Renal cortex interstitium (tissue), 11 donors: ENCODE measurements around the gene PKNOX2. TPM values are rescaled to one million over a fixed set of nuclear protein-coding genes. Genes with fewer than 3 reads are reported as not detected.

ENCODE experiments used
- DNase-seq, 11 donors: peaks; one replicate each; pipeline ENCODE4 v3.0.0-alpha.2; 2013; ENCODE audit warnings: low read depth in 9 of 11, low spot score in 4 of 11; ENCODE audit errors: extremely low read depth in 1 of 11
- polyA plus RNA-seq, 3 donors: library from polyadenylated mRNA; unstranded; fragments of 120-200 nt; gene quantifications; one replicate each; pipeline ENCODE4 v1.2.1, GENCODE V29; 2013; ENCODE audit not compliant: insufficient read length in 3 of 3

Gene PKNOX2
- polyA plus RNA-seq, 3 donors: 12.4 to 14.6 (median 13.9) TPM

DNA sequence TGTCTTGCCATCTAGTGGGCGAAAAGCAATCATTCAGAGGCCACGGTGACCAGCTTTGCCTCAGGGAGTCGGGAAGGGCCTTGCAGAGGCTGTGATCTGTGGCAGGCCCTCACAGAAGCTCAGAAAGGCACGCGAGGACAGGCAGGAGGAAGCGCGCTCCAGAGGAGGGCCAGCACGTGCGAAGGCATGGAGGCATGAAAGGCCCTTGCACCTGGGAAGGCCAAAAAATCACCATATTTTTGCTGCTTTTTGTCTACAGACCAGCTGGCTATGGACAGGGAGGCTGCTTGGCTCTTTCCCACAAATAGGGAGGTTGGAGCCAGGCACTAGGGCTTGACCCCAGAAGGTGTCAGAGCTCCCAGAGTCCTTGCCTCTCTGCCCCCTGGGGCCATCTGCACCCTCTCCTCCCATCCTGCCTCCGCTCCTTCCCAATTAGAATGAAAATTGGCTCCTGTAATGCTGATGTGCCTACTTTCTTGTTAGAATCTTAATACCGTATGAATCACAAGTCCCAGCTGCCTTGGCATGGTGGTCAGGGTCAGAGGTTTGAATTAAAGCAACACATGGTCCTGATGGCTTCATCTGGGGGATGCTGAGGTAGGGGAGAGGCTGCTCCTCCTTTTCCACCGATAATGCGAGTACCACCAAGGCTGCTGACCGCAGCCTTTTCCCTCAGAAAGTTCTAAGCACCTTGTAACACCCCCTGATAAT, 262.4 kb downstream of the PKNOX2 start:
- DNase-seq: no peak

DNA sequence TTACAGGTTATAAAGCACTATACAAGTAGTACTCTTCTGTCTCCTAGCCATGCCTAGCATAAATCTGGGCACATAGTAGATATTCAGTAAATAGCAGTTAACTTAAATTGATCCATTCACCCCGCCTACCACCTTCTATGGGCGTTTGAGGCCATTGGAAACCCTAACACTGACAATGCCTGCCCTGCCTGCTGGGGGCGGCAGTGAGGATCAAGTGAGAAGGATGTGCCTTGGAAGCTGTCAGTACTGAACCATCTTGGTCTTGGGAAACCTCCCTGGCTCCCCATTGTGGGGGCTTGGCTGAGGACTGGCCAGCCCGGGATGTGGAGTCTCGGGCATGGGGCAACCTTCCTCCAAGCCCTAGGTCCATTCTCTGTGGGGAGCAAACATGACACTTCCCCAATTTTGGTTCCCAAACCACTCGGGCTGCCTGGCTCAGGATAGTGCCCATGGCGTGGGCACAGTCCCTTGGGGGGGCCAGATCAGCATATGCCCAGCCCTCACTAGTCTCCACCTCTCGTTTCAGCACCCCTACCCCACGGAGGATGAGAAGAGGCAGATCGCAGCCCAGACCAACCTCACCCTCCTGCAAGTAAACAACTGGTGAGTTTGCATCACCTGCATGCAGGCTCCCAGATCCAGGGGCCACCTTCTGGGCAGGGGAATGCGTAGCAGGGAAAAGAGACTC, 264.1 kb downstream of the PKNOX2 start:
- DNase-seq: no peak

DNA sequence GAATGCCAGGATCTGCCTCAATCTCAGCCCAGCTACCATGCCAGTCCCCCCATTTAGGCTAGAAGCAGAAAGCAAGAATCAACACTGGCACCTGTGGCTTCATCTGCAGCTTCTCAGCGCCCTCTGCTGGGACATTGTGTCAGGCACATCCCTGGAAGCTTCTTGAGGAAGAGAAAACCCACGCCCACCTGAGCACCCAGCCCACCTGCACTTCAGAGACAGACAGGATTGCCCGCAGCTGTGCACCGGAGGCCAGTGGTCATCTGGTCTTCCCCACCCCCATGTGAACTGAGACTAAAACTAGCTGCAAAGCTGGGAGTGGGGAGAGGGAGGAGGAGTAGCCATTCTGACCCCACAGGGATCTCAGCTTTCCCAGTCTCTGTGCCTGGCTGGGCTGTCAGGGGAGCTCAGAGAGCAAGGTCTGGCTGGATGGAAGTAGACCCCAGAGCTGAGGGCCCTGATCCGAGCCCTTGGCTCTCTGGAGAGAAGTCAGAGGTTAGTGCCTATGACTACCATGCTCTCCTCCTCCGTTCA, 264.7 kb downstream of the PKNOX2 start:
- peak in 6 of 11 donors; percentile 45 to 74 (median 56) for DNase-seq

GRCh38 chr11:125429807-125430678, 265.5 kb downstream of the PKNOX2 start:
- DNase-seq: no peak

DNA sequence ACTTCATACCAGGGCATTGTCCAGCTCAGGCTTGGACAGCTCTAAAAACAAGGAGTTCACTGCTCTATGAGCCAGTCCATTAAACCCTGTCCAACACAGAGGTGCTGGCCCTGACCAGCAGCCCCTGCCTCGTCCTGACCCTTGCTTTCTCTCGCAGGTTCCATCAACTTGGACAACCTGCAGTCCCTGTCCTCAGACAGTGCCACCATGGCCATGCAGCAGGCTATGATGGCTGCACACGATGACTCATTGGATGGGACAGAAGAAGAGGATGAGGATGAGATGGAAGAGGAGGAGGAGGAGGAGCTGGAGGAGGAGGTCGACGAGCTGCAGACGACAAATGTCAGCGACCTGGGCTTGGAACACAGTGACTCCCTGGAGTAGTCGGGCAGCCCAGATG, 266.5 kb downstream of the PKNOX2 start:
- no peak for DNase-seq

DNA sequence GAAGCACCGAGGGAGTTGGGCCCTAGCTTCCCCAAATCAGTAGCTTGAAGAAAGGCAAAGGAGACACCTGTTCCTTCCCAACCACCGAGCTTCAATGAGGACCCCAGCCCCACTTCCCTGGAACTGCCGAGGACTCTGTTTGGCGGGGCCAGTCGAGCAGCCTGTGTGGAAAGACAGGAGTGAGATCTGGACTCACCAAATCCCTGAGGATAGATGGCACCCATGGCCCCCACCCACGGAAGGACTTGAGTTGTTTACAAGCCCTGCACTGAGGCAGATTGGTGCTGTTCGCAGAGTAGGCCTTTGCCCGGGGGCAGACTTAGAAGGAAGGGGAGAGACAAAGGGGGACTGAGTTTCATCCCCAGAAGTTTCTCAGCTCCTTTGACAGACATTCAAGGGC, 266.9 kb downstream of the PKNOX2 start:
- DNase-seq: no peak

GRCh38 chr11:125433454-125434121, 269.0 kb downstream of the PKNOX2 start:
- peak in 3 of 11 donors; percentile 37 to 50 (median 44) for DNase-seq

- DNase-seq: no peak
These were observed 271.1 kb downstream of the PKNOX2 start for GRCh38 chr11:125435461-125436238.

GRCh38 chr11:125441648-125442410, 277.3 kb downstream of the PKNOX2 start:
- DNase-seq: no peak

GRCh38 chr11:125442946-125443345, 278.4 kb downstream of the PKNOX2 start:
- no peak for DNase-seq

DNA sequence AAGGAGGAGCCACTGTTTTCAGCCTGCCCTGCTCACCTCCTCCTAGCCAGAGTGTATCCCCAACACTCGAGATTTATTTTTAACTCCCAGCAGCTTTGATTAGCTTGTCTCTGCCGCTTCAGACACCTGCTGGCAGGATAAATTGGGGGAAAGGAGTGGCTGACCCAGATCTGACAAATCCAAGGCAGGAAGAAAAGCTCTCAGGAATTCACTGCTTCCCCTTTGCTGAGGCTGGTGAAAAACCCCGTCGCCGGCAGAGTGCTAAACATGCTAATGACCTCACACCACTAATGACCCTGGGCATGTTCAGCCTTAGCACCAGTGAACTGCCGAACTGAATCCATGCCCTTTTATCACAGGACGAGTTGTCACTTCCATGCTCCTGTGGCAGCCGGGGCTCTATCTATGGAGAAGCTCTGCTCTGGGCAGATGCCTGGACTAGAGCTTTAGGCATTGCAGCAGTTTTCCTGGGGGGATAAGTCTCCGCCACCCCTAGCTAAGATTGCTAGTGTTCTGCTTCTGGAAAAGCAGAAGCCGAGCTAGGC, 279.3 kb downstream of the PKNOX2 start:
- DNase-seq: no peak

DNA sequence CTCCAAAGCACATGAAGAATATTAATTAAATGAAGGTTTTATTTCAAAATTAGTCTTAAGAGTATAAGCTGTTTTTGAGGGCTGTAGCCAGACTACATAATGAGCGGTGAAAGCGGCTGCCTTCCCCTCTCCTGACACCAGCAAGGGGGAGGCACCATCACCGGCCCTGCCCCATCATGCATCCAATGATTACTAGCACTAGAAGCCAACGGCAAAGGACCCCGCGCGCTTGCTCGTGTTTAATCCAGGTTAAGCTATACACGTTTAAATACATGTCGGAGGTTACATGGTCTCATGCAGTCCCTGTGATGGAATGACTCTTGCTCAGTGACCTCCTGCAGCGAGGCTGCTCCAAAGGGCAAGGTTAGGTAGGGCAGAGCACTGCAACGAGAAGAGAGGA, 281.2 kb downstream of the PKNOX2 start:
- no peak for DNase-seq

DNA sequence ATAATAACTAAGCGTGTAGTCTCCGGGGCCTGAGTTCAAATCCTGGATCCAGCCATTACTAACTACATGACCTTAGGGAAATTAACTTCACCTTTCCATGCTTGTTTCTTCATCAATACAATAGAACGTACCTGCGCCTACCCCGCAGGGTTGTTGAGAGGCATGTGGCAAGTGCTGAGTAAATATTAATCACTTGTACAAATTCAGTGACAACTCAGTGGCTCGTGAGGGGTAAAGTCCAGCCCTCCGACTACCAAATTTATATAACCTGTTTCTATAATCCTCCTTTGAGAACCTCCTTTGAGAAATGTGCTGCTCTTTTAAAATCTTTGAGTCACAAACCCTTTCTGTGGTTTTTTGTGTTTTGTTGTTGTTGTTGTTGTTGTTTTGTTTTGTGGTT, 281.7 kb downstream of the PKNOX2 start:
- no peak for DNase-seq

GRCh38 chr11:125447721-125448120, 283.2 kb downstream of the PKNOX2 start:
- DNase-seq: no peak

GRCh38 chr11:125448136-125448535, 283.6 kb downstream of the PKNOX2 start:
- no peak for DNase-seq

DNA sequence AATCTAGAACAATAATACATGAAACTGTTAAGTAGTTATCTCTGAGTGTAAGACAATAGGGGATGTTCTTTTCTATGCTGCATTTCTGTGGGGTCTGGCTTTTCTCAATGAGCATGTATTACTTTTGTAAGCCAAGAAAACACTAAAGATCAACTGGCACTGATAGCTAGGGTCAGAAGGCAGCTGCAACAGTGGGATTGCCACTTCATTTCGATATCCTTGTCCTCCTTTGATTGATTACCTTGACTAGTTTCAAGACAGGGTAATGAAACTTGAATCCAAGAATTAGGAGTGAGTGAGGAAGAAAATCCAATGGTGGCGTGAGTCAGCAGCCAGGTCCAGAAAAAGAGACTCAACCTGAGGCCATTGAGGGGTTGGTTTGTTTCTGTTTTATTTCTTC, 285.0 kb downstream of the PKNOX2 start:
- DNase-seq: no peak

DNA sequence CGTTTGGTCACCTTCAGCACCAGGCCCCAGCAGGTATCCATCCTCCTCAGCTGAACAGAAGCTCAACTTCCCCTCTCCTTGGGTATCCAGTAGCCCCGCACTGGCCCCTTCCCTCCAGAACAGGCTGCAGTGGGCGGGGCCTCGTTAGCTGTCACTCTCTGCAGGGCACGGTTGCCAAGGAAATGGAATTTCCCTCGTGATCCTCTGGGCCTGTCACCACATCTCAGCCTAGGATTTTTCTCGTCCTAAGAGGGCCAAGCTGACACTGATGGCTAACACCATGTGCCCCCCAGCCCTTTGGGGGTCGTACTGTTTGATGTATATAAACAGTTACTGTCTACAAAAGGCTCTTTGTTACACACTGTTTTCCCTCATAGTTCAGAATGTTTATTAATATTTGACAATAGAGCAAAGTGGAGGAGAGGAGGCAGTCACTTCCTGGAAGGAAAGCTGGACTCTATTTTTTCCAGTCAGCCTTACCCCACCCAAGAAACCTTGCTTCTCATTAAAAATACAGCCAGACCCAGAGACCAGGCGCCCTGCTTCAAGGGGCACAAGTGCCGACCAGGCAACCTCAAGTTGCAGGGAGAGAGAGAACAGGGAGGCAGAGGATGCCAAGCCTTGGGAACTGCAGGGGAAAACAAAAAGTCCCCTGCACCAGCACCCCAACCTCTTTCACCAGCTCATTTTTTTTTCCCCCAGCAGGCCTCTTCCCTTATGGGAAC, 287.0 kb downstream of the PKNOX2 start:
- peak in 7 of 11 donors; percentile 30 to 58 (median 45) for DNase-seq
